Spleen (tissue), 11 donors: ENCODE measurements around the gene ADARB1. TPM values are rescaled to one million over a fixed set of nuclear protein-coding genes. Genes with fewer than 3 reads are reported as not detected.

Experiments
- DNase-seq: peaks from one replicate; pipeline ENCODE4 v3.0.0-alpha.2; 2020
- H3K27ac ChIP-seq, 8 donors: fragments of 200-600 bp; sonication (generic) in 7 of 8; 1 replicate in 4 of 8; 2 replicates in 4 of 8; pipeline versions ENCODE4 v1.5.0 to v1.8.0; 2016 to 2021; ENCODE audit warnings: inconsistent platforms in 4 of 8, mild to moderate bottlenecking in 4 of 8, moderate library complexity in 1 of 8
- H3K27me3 ChIP-seq, 7 donors: fragments of 200-600 bp; sonication (generic) in 6 of 7; replicated peaks in 1 of 7; 1 replicate in 4 of 7; 2 replicates in 3 of 7; pipeline versions ENCODE4 v1.5.0 to v1.8.0; 2016 to 2021; ENCODE audit warnings: inconsistent platforms in 3 of 7, mild to moderate bottlenecking in 1 of 7
- H3K36me3 ChIP-seq, 6 donors: fragments of 200-600 bp; sonication (generic) in 5 of 6; 1 replicate in 4 of 6; 2 replicates in 2 of 6; pipeline versions ENCODE4 v1.5.0 to v1.8.0; 2016 to 2021; ENCODE audit warnings: inconsistent platforms in 2 of 6
- H3K4me1 ChIP-seq, 6 donors: fragments of 200-600 bp; sonication (generic) in 5 of 6; 1 replicate in 3 of 6; 2 replicates in 3 of 6; pipeline versions ENCODE4 v1.5.0 to v1.8.0; 2016 to 2021; ENCODE audit warnings: inconsistent platforms in 3 of 6
- H3K4me3 ChIP-seq, 8 donors: fragments of 200-600 bp; sonication (generic) in 7 of 8; 1 replicate in 4 of 8; 2 replicates in 4 of 8; pipeline versions ENCODE4 v1.5.0 to v1.8.0; 2016 to 2021; ENCODE audit warnings: inconsistent platforms in 4 of 8, mild to moderate bottlenecking in 4 of 8, moderate library complexity in 2 of 8
- H3K9me3 ChIP-seq, 8 donors: fragments of 200-600 bp; sonication (generic) in 7 of 8; 1 replicate in 4 of 8; 2 replicates in 4 of 8; pipeline versions ENCODE4 v1.5.0 to v1.8.0; 2016 to 2021; ENCODE audit warnings: inconsistent platforms in 4 of 8
- CTCF ChIP-seq, 11 experiments: fragments of 200-600 bp in 7 of 11; fragments of 450-650 bp in 4 of 11; sonication (generic) in 4 of 11; IDR thresholded peaks in 8 of 11; conservative IDR thresholded peaks in 3 of 11; 1 replicate in 7 of 11; 2 replicates in 4 of 11; pipeline versions ENCODE4 v1.4.0 to v1.8.0; 2016 to 2021; ENCODE audit warnings: antibody characterized with exemption in 11 of 11, inconsistent platforms in 4 of 11, mild to moderate bottlenecking in 1 of 11
- POLR2A ChIP-seq, 3 donors: fragments of 450-650 bp; IDR thresholded peaks; one replicate each; pipeline ENCODE4 v1.5.1; 2017; ENCODE audit warnings: antibody characterized with exemption in 3 of 3, mild to moderate bottlenecking in 1 of 3
- POLR2AphosphoS5 ChIP-seq, 3 donors: sonication (generic); formaldehyde crosslinking; IDR thresholded peaks; one replicate each; pipeline ENCODE4 v1.5.1; 2017; ENCODE audit warnings: antibody characterized with exemption in 3 of 3
- WGBS, 5 donors: extraction: QIAGEN DNeasy Blood & Tissue Kit in 3 of 5; methylation state at CpG; one replicate each; pipeline versions ENCODE4 v1.1.5 to v1.1.7; 2013 to 2018; 5-methylcytosine and 5-hydroxymethylcytosine counted together
- intact Hi-C: fragments of 100-400 bp; cut with DNase I; formaldehyde crosslinking; loops from one replicate; pipeline ENCODE4 v1.15.0; 2023; ENCODE audit warnings: low total_unique reads
- polyA plus RNA-seq, 3 donors: library from polyadenylated mRNA; stranded (reverse); fragments of 200-250 nt; gene quantifications; one replicate each; pipeline ENCODE4 v1.2.1, GENCODE V29; 2013
- total RNA-seq, 7 donors: library from RNA; depleted of rRNA in 3 of 7; stranded (reverse); fragments of >200 nt in 3 of 7; fragmentation: NEBNext Ultra II Directional in 4 of 7; extraction: Animal tissue kit (Norgen Biotek cat#: 25700) in 4 of 7; gene quantifications; one replicate each; pipeline versions ENCODE4 v1.1.0 to v1.2.1, GENCODE V29; 2016 to 2021
- donor health status: healthy with polysubstance abuse.
- donor health status: DM: no; HTN: no; CAD: no; lungs with moderate emphysema.
- donor health status: DM: no; HTN: no; CAD: no.
- donor health status: Bipolar disorder and iron deficiency.
- donor health status: healthy.
- donor health status: DM: no; HTN: no; CAD: no.
- donor health status: DM: yes; HTN: yes; CAD: no.

The ADARB1 gene
- total and polyA plus RNA-seq, 10 donors = 9.1 to 50.8 (median 29.0) TPM

- 55 to 65% (median 58%) methylated on average over 15 of the region's 15 CpGs for WGBS, 5 donors
- peaks cover 0 to 30% (median 20%) of the 10 kb centered on the region in 6 donors for H3K36me3 ChIP-seq
- H3K27me3 ChIP-seq = peaks cover 0 to under 1% (median 0%) of the 10 kb centered on the region in 7 donors
- peaks cover 0 to 30% (median 14%) of the 10 kb centered on the region in 6 donors for H3K4me1 ChIP-seq
- intact Hi-C loops = no loop called here
- TF ChIP-seq POLR2A (IDR thresholded peaks at IDR 0.05) (no peak), POLR2AphosphoS5 (IDR thresholded peaks at IDR 0.05) (peak in 2 of 3 donors; percentile 9 to 30)
- H3K27ac ChIP-seq = peak overlapping the region in 1 of 8 donors; percentile 50
- no peak overlapping the region for H3K4me3 ChIP-seq
- H3K9me3 ChIP-seq = no peaks in the 10 kb centered on the region
- no peak for DNase-seq
Observed at GRCh38 chr21:45226540-45227326, 152.4 kb downstream of the ADARB1 start.

DNA sequence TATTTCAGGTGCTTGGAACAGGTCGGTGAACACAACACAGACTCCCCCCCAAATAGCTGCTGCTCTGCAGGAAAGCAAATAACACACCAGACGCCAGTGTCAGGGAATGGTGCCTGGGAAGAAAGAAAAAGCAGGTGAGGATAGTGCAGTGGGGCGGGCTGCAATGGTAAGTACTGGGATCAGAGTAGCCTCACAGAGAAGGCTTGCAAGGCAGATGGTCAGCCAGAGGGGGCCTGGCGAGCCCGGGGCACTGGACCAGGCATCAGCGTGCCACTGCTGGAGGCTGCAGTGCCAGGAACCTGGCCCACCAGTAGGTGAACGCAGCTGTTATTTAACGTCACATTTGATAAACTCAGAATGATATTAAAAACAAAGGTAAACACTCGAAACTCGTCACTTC lies 153.4 kb downstream of the ADARB1 start:
- TF ChIP-seq POLR2AphosphoS5 (IDR thresholded peaks at IDR 0.05) (peak in 2 of 3 donors; percentile 20 to 48), CTCF (IDR thresholded peaks at IDR 0.05 in 8 of 11, conservative IDR thresholded peaks at IDR 0.05 in 3 of 11) (no peak)
- WGBS, 5 donors = 68 to 86% (median 86%) methylated on average over 10 of the region's 10 CpGs
- DNase-seq = no peak
- intact Hi-C loops = no loop called here
- Histone ChIP-seq H3K4me3 (no peak overlapping the region), H3K9me3 (no peaks in the 10 kb centered on the region), H3K27ac (peak overlapping the region in 1 of 8 donors; percentile 34), H3K27me3 (peaks cover 0 to 9% (median 0%) of the 10 kb centered on the region in 7 donors), H3K4me1 (peaks cover 0 to 30% (median 14%) of the 10 kb centered on the region in 6 donors), H3K36me3 (peaks cover 0 to 20% (median 11%) of the 10 kb centered on the region in 6 donors)

DNA sequence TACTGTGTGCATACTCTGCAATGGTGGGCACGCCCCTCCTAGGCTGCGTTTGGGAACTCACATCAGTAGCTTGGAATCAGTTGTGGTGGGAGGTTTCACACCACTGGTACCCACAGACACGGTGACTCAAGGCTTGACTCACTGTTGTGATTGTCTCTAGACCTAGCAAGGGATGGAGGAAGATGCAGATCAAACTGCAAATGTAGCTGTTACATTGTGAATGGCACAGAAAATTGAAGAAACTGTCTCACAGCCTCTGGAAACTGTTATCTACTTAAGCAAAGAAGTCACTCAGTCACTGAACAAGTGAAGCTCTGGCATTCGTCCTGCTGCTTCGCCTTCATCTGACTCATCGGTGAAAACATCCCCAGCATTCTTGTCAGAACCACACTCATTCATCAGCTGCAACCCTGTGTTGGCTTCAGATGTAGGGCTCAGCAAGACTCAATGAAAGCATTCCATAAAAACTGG lies 153.8 kb downstream of the ADARB1 start:
- intact Hi-C loops = no loop called here
- Histone ChIP-seq H3K4me1 (peaks cover 0 to 30% (median 14%) of the 10 kb centered on the region in 6 donors), H3K9me3 (no peaks in the 10 kb centered on the region), H3K4me3 (no peak overlapping the region), H3K36me3 (peaks cover 0 to 15% (median 7%) of the 10 kb centered on the region in 6 donors), H3K27me3 (peaks cover 0 to 9% (median 0%) of the 10 kb centered on the region in 7 donors), H3K27ac (peak overlapping the region in 1 of 8 donors; percentile 34)
- TF ChIP-seq POLR2AphosphoS5 (IDR thresholded peaks at IDR 0.05) = peak in 1 of 3 donors; percentile 34
- no peak for TF ChIP-seq POLR2A (IDR thresholded peaks at IDR 0.05)
- TF ChIP-seq CTCF (IDR thresholded peaks at IDR 0.05 in 8 of 11, conservative IDR thresholded peaks at IDR 0.05 in 3 of 11) = no peak
- 54 to 71% (median 62%) methylated on average over 6 of the region's 6 CpGs for WGBS, 5 donors
- no peak for DNase-seq

GRCh38 chr21:45228656-45229240 lies 154.4 kb downstream of the ADARB1 start:
- 87 to 92% (median 90%) methylated on average over 3 of the region's 3 CpGs for WGBS, 5 donors
- H3K36me3 ChIP-seq = peaks cover 0 to 10% (median 1%) of the 10 kb centered on the region in 6 donors

More at GRCh38 chr21:45228656-45229240, 154.4 kb downstream of the ADARB1 start:
- DNase-seq = no peak
- peaks cover 0 to 10% (median 0%) of the 10 kb centered on the region in 7 donors for H3K27me3 ChIP-seq
- no peak overlapping the region for H3K27ac ChIP-seq
- intact Hi-C loops = no loop called here
- no peaks in the 10 kb centered on the region for H3K9me3 ChIP-seq
- H3K4me1 ChIP-seq = peaks cover 0 to 30% (median 14%) of the 10 kb centered on the region in 6 donors
- no peak for TF ChIP-seq POLR2AphosphoS5 (IDR thresholded peaks at IDR 0.05)
- TF ChIP-seq POLR2A (IDR thresholded peaks at IDR 0.05) = no peak
- no peak for TF ChIP-seq CTCF (IDR thresholded peaks at IDR 0.05 in 8 of 11, conservative IDR thresholded peaks at IDR 0.05 in 3 of 11)
- H3K4me3 ChIP-seq = no peak overlapping the region
